PC-3 (cell line): ENCODE data around the gene NR2C1. TPM values are rescaled to one million over a fixed set of nuclear protein-coding genes. Genes with fewer than 3 reads are reported as not detected.

Experiments
- ATAC-seq: fragments of 200-7000 bp; cut with Tn5 transposase; 2 replicates; pipeline ENCODE4 v1.9.1; 2020; ENCODE audit warnings: mild to moderate bottlenecking, moderate library complexity
- Bru-seq: library from RNA; stranded (reverse); fragments of 400-500 nt; gene quantifications from one replicate; lab custom pipeline; 2021; lab: Mats Ljungman, UMichigan
- BruChase-seq, 2 experiments: library from RNA; stranded (reverse); fragments of 400-500 nt; gene quantifications; one replicate each; lab custom pipeline; 2021; lab: Mats Ljungman, UMichigan
- BruUV-seq: library from RNA; stranded (reverse); fragments of 400-500 nt; replicated peaks from 2 replicates; lab custom pipeline; 2021; lab: Mats Ljungman, UMichigan
- CTCF ChIA-PET: fragments of 300-600 bp; sonication (Branson Sonifier 250); formaldehyde crosslinking; loops from one replicate; lab custom pipeline; 2022; ENCODE audit warnings: antibody characterized with exemption; lab: Charles Lee
- POLR2A ChIA-PET: fragments of 300-600 bp; sonication (Branson Sonifier 250); formaldehyde crosslinking; loops from one replicate; lab custom pipeline; 2022; ENCODE audit warnings: antibody characterized with exemption; ENCODE audit not compliant: unreplicated experiment; lab: Charles Lee
- DNase-seq: peaks from one replicate; pipeline ENCODE4 v3.0.0-alpha.2; 2015
- H2AFZ ChIP-seq: fragments of 300-600 bp; sonication (generic); 2 replicates; pipeline ENCODE4 v1.6.0; 2016; ENCODE audit warnings: antibody characterized with exemption, low read length
- H3F3A ChIP-seq: fragments of 300-600 bp; sonication (generic); one replicate; pipeline ENCODE4 v1.6.0; 2017; ENCODE audit warnings: antibody characterized with exemption, low read length, control low read depth, mild to moderate bottlenecking; ENCODE audit not compliant: unreplicated experiment
- H3K27ac ChIP-seq: fragments of 300-600 bp; sonication (generic); 2 replicates; pipeline ENCODE4 v1.5.1; 2016; ENCODE audit warnings: mild to moderate bottlenecking, low read length
- H3K27me3 ChIP-seq: fragments of 300-600 bp; sonication (generic); 2 replicates; pipeline ENCODE4 v1.6.1; 2016; ENCODE audit warnings: low read length, mixed read lengths
- H3K36me3 ChIP-seq: fragments of 300-600 bp; sonication (generic); 2 replicates; pipeline ENCODE4 v1.6.1; 2016; ENCODE audit warnings: low read depth, mixed run types, low read length, mixed read lengths
- H3K4me1 ChIP-seq: fragments of 300-600 bp; sonication (generic); 2 replicates; pipeline ENCODE4 v1.5.1; 2016; ENCODE audit warnings: low read length; ENCODE audit not compliant: insufficient read depth
- H3K4me2 ChIP-seq: fragments of 300-600 bp; sonication (generic); 2 replicates; pipeline ENCODE4 v1.6.0; 2016; ENCODE audit warnings: low read length
- H3K4me3 ChIP-seq: fragments of 300-600 bp; sonication (generic); 2 replicates; pipeline ENCODE4 v1.5.1; 2016; ENCODE audit warnings: mild to moderate bottlenecking, low read length, mixed read lengths
- H3K79me2 ChIP-seq: fragments of 300-600 bp; sonication (generic); 2 replicates; pipeline ENCODE4 v1.6.1; 2017; ENCODE audit warnings: low read length, mixed read lengths
- H3K9ac ChIP-seq: fragments of 300-600 bp; sonication (generic); 2 replicates; pipeline ENCODE4 v1.6.0; 2016; ENCODE audit warnings: mild to moderate bottlenecking, low read length
- H3K9me2 ChIP-seq: fragments of 300-600 bp; sonication (generic); replicated peaks from 2 replicates; pipeline ENCODE4 v1.6.1; 2016; ENCODE audit warnings: mixed run types, low read length, mixed read lengths
- H3K9me3 ChIP-seq: fragments of 300-600 bp; sonication (generic); 2 replicates; pipeline ENCODE4 v1.6.1; 2016; ENCODE audit warnings: low read length, mixed read lengths
- H4K20me1 ChIP-seq: fragments of 300-600 bp; sonication (generic); 2 replicates; pipeline ENCODE4 v1.6.1; 2016; ENCODE audit warnings: low read length, mixed read lengths
- CTCF ChIP-seq: fragments of 300-600 bp; sonication (generic); conservative IDR thresholded peaks from 2 replicates; pipeline ENCODE4 v1.5.1; 2017; ENCODE audit warnings: antibody characterized with exemption, low read depth, mild to moderate bottlenecking, low read length
- EZH2 ChIP-seq: fragments of 300-600 bp; sonication (generic); IDR thresholded peaks from one replicate; pipeline ENCODE4 v1.6.1; 2017; ENCODE audit warnings: antibody characterized with exemption, mild to moderate bottlenecking, low read length; ENCODE audit not compliant: unreplicated experiment
- EZH2phosphoT487 ChIP-seq: fragments of 300-600 bp; sonication (generic); IDR thresholded peaks from 2 replicates; pipeline ENCODE4 v1.6.1; 2018; ENCODE audit warnings: mild to moderate bottlenecking, antibody characterized with exemption, low read length, borderline replicate concordance
- intact Hi-C: fragments of 100-400 bp; cut with micrococcal nuclease; formaldehyde crosslinking; loops from 2 replicates; pipeline ENCODE4 v1.9.0; 2023
- long read RNA-seq: library from polyadenylated mRNA; unstranded; transcript quantifications from one replicate; pipeline ENCODE4 v2.0.0, GENCODE V29; 2021; ENCODE audit not compliant: unreplicated experiment
- total RNA-seq: library from RNA; depleted of rRNA; stranded (reverse); fragments of >200 nt; gene quantifications from 2 replicates; pipeline ENCODE4 v1.2.3, GENCODE V29; 2014; rRNA removed

Gene NR2C1
- total RNA-seq = 31.6 and 43.7 TPM in 2 replicates
- percentile 89 among the genes with signal in this experiment for Bru-seq, nascent RNA
- BruChase-seq, experiment 1, labeled RNA remaining after a 6-hour chase = percentile 85 among the genes with signal in this experiment
- BruChase-seq, experiment 2, labeled RNA remaining after a 2-hour chase = percentile 89 among the genes with signal in this experiment
- long read RNA-seq, full-length matches to known transcripts = 25 of 87 reads
- long read RNA-seq, partial matches to known transcripts = 19 of 87 reads
- long read RNA-seq, other reads (novel, unspliced or antisense) = 43 of 87 reads

GRCh38 chr12:95072900-95073697 lies at the start of gene NR2C1:
Gene NR2C1 (minus strand): TSS chr12:95073618. CDS start chr12:95067384, 6,234 bp downstream.
- ATAC-seq (peak; percentile 93), DNase-seq (peak; percentile 94)
- Histone ChIP-seq H3K36me3 (no peaks in the 10 kb centered on the region; the same call in 1 of the 2 replicates), H4K20me1 (no peaks in the 10 kb centered on the region), H3K4me2 (peak within 1 kb of the TSS; percentile 92), H3K4me3 (peak within 1 kb of the TSS; percentile 100), H3F3A (no peaks in the 10 kb centered on the region), H3K9me2 (no peaks in the 10 kb centered on the region), H3K4me1 (peaks cover 6% of the 10 kb centered on the region), H3K9ac (peak within 1 kb of the TSS; percentile 84), H3K27me3 (no peaks in the 10 kb centered on the region), H3K27ac (peak within 1 kb of the TSS; percentile 46), H3K79me2 (peaks cover 52% of the 10 kb centered on the region), H2AFZ (peak within 1 kb of the TSS; percentile 97), H3K9me3 (no peaks in the 10 kb centered on the region)
- TF ChIP-seq EZH2phosphoT487 (no peak), EZH2 (no peak), CTCF (no peak)
- ChIA-PET POLR2A (interaction anchor here (0.5 to 0.7 kb wide), 4 partner anchors 25 to 156 kb away, joined by 3 to 20 read pairs (median 4); no protein-coding TSS in a partner anchor), CTCF (interaction anchor here (0.5 to 0.7 kb wide), 3 partner anchors 44 to 692 kb away, joined by 5 to 6 read pairs (median 5); no protein-coding TSS in a partner anchor)
- BruUV-seq = no TSS peak
- intact Hi-C loops = loop anchor here (1.0 to 5.0 kb wide), 4 partner anchors 30 to 263 kb away; partner anchors contain the start of genes FGD6 and VEZT

GRCh38 chr12:95118788-95119179 lies 45.4 kb upstream of the NR2C1 start:
- Histone ChIP-seq H3K9ac (peak overlapping the region; percentile 20; the same call in 1 of the 2 replicates), H2AFZ (peak overlapping the region; percentile 39; the same call in 1 of the 2 replicates), H3K27me3 (no peaks in the 10 kb centered on the region), H3K27ac (peak overlapping the region; percentile 78), H3K4me3 (peak overlapping the region; percentile 20; the same call in 1 of the 2 replicates), H3K9me3 (no peaks in the 10 kb centered on the region), H3K79me2 (peaks cover 15% of the 10 kb centered on the region; the same call in 1 of the 2 replicates), H3K9me2 (no peaks in the 10 kb centered on the region), H3K36me3 (no peaks in the 10 kb centered on the region), H4K20me1 (no peaks in the 10 kb centered on the region), H3K4me1 (peaks cover 49% of the 10 kb centered on the region), H3K4me2 (peak overlapping the region; percentile 75), H3F3A (peaks cover 8% of the 10 kb centered on the region)
- TSS peak; percentile 21 for BruUV-seq
- intact Hi-C loops = loop anchor here (5.0 kb wide), 1 partner anchor 46 kb away; the partner anchor contains the start of gene NR2C1
- TF ChIP-seq EZH2 (no peak), CTCF (no peak), EZH2phosphoT487 (no peak)
- ATAC-seq = peak; percentile 4
- peak; percentile 42 for DNase-seq
- ChIA-PET CTCF (no interaction called here), POLR2A (interaction anchor here (0.6 kb wide), 1 partner anchor 63 kb away, joined by 3 read pairs; no protein-coding TSS in a partner anchor)
